Natural killer cell (primary cell): ENCODE measurements around the gene SNX24. TPM values are rescaled to one million over a fixed set of nuclear protein-coding genes. Genes with fewer than 3 reads are reported as not detected.

Source experiments
- ATAC-seq, 3 donors: fragments of 150-1000 bp in 2 of 3; fragments of 200-7000 bp in 1 of 3; cut with Tn5 transposase; 1 replicate in 1 of 3; 2 replicates in 2 of 3; pipeline ENCODE4 v1.10.0; 2021; ENCODE audit warnings: mild to moderate bottlenecking in 2 of 3, moderate library complexity in 2 of 3
- DNase-seq, 2 donors: peaks; one replicate each; pipeline versions ENCODE4 v3.0.0 to v3.0.0-alpha.2; 2013 to 2021; ENCODE audit warnings: mixed read lengths in 1 of 2
- H3K27ac ChIP-seq: one replicate; pipeline ENCODE4 v1.5.1; 2013; ENCODE audit warnings: mild to moderate bottlenecking, low read length
- H3K27me3 ChIP-seq: one replicate; pipeline ENCODE4 v1.6.1; 2013; ENCODE audit warnings: low read length; ENCODE audit not compliant: control insufficient read depth, insufficient read depth
- H3K36me3 ChIP-seq: one replicate; pipeline ENCODE4 v1.6.1; 2013; ENCODE audit warnings: low read length; ENCODE audit not compliant: control insufficient read depth, insufficient read depth
- H3K4me1 ChIP-seq: one replicate; pipeline ENCODE4 v1.6.1; 2013; ENCODE audit warnings: low read length; ENCODE audit not compliant: control insufficient read depth, insufficient read depth
- H3K4me3 ChIP-seq: one replicate; pipeline ENCODE4 v1.5.1; 2013; ENCODE audit warnings: low read length
- H3K9me3 ChIP-seq: one replicate; pipeline ENCODE4 v1.6.1; 2013; ENCODE audit warnings: low read length; ENCODE audit not compliant: control insufficient read depth, insufficient read depth
- H3K27ac Mint-ChIP-seq, 2 donors: one replicate each; pipeline ENCODE4 v1.8.0; 2022; ENCODE audit warnings: mild to moderate bottlenecking in 2 of 2, mixed read lengths in 2 of 2, moderate library complexity in 1 of 2
- H3K27me3 Mint-ChIP-seq, 2 donors: one replicate each; pipeline ENCODE4 v1.8.0; 2022; ENCODE audit warnings: low read depth in 2 of 2, mixed read lengths in 2 of 2
- H3K36me3 Mint-ChIP-seq: one replicate; pipeline ENCODE4 v1.8.0; 2022; ENCODE audit warnings: mixed read lengths
- H3K4me1 Mint-ChIP-seq, 2 donors: one replicate each; pipeline ENCODE4 v1.8.0; 2022; ENCODE audit warnings: mixed read lengths in 2 of 2
- H3K4me3 Mint-ChIP-seq: one replicate; pipeline ENCODE4 v1.8.0; 2022; ENCODE audit warnings: mild to moderate bottlenecking, moderate library complexity, mixed read lengths
- H3K9me3 Mint-ChIP-seq, 2 donors: one replicate each; pipeline ENCODE4 v1.8.0; 2022; ENCODE audit warnings: mixed read lengths in 2 of 2
- WGBS: methylation state at CpG from one replicate; pipeline ENCODE4 v1.1.7; 2013; ENCODE audit warnings: missing lambda C conversion rate; ENCODE audit not compliant: insufficient coverage; 5-methylcytosine and 5-hydroxymethylcytosine counted together
- intact Hi-C: fragments of 100-400 bp; cut with micrococcal nuclease; formaldehyde crosslinking; loops from one replicate; pipeline ENCODE4 v1.14.2; 2022
- total RNA-seq, 4 donors: library from RNA; stranded (reverse); fragments of 120-200 nt in 1 of 4; gene quantifications; one replicate each; pipeline versions ENCODE4 v1.2.3 to v1.2.4, GENCODE V29; 2013 to 2022
- TF ChIP-seq, protein P1 (sequence below): fragments of 200-600 bp; IDR thresholded peaks from one replicate; pipeline ENCODE4 v1.8.0; 2022; ENCODE audit warnings: antibody characterized with exemption

The SNX24 gene
- total RNA-seq, 3 donors from 2014 or later (not counting 1 experiment from before 2014, with no cell fraction given), result 3.6 to 5.2 (median 3.7) TPM

- ATAC-seq (no peak), DNase-seq (no peak)
- WGBS, result 88% methylated on average over 7 of the region's 7 CpGs
- no peaks in the 10 kb centered on the region for H3K36me3 Mint-ChIP-seq
- no peak overlapping the region for H3K4me3 Mint-ChIP-seq
- Histone ChIP-seq H3K27me3 (no peaks in the 10 kb centered on the region), H3K4me3 (no peak overlapping the region), H3K36me3 (no peaks in the 10 kb centered on the region), H3K9me3 (no peaks in the 10 kb centered on the region), H3K4me1 (no peaks in the 10 kb centered on the region), H3K27ac (no peak overlapping the region)
- no peak overlapping the region for H3K27ac Mint-ChIP-seq
- H3K9me3 Mint-ChIP-seq, result no peaks in the 10 kb centered on the region
- no peaks in the 10 kb centered on the region for H3K27me3 Mint-ChIP-seq
- peaks cover 6 to 7% of the 10 kb centered on the region in 2 donors for H3K4me1 Mint-ChIP-seq
- TF ChIP-seq, protein P1, sequence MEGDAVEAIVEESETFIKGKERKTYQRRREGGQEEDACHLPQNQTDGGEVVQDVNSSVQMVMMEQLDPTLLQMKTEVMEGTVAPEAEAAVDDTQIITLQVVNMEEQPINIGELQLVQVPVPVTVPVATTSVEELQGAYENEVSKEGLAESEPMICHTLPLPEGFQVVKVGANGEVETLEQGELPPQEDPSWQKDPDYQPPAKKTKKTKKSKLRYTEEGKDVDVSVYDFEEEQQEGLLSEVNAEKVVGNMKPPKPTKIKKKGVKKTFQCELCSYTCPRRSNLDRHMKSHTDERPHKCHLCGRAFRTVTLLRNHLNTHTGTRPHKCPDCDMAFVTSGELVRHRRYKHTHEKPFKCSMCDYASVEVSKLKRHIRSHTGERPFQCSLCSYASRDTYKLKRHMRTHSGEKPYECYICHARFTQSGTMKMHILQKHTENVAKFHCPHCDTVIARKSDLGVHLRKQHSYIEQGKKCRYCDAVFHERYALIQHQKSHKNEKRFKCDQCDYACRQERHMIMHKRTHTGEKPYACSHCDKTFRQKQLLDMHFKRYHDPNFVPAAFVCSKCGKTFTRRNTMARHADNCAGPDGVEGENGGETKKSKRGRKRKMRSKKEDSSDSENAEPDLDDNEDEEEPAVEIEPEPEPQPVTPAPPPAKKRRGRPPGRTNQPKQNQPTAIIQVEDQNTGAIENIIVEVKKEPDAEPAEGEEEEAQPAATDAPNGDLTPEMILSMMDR, result no peak
- intact Hi-C loops, result no loop called here
These were observed 24.9 kb downstream of the SNX24 start for GRCh38 chr5:122870219-122870856.

DNA sequence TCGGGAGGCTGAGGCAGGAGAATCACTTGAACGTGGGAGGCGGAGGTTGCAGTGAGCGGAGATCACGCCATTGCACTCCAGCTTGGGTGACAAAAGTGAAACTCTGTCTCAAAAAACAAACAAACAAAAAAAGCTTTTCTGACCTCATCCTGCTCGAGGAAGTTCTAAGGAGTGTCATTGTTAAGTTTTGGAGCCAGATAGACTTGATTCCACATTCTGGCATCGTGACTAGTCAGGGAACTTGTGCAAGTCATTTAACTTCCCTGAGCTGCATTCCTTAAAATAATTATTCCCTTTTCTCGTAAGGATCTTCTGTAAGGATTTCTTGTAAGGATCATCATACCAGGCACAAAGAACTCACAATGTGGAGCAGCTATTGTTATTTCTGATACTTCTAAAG is 26.2 kb downstream of the SNX24 start:
- TF ChIP-seq, protein P1, result no peak
- Mint-ChIP-seq H3K4me3 (no peak overlapping the region), H3K36me3 (no peaks in the 10 kb centered on the region), H3K9me3 (no peaks in the 10 kb centered on the region), H3K27ac (no peak overlapping the region), H3K4me1 (peaks cover 6 to 7% of the 10 kb centered on the region in 2 donors), H3K27me3 (no peaks in the 10 kb centered on the region)
- H3K27me3 ChIP-seq, result no peaks in the 10 kb centered on the region
- ATAC-seq (no peak), DNase-seq (no peak)
- intact Hi-C loops, result no loop called here
- no peaks in the 10 kb centered on the region for H3K4me1 ChIP-seq
- H3K27ac ChIP-seq, result no peak overlapping the region
- no peaks in the 10 kb centered on the region for H3K36me3 ChIP-seq
- H3K4me3 ChIP-seq, result no peak overlapping the region
- WGBS, result 91% methylated on average over 7 of the region's 8 CpGs
- H3K9me3 ChIP-seq, result no peaks in the 10 kb centered on the region

- H3K27ac Mint-ChIP-seq, result no peak overlapping the region
- no peaks in the 10 kb centered on the region for H3K27me3 Mint-ChIP-seq
- no peak overlapping the region for H3K4me3 Mint-ChIP-seq
- TF ChIP-seq, protein P1, result no peak
- H3K4me1 ChIP-seq, result no peaks in the 10 kb centered on the region
- DNase-seq (no peak), ATAC-seq (no peak)
- 89% methylated on average over 4 of the region's 4 CpGs for WGBS
- no peaks in the 10 kb centered on the region for H3K36me3 Mint-ChIP-seq
- intact Hi-C loops, result no loop called here
- no peaks in the 10 kb centered on the region for H3K36me3 ChIP-seq
- no peaks in the 10 kb centered on the region for H3K9me3 ChIP-seq
- no peaks in the 10 kb centered on the region for H3K9me3 Mint-ChIP-seq
- H3K4me1 Mint-ChIP-seq, result peaks cover 7 to 21% of the 10 kb centered on the region in 2 donors
- H3K27me3 ChIP-seq, result no peaks in the 10 kb centered on the region
- H3K27ac ChIP-seq, result no peak overlapping the region
- no peak overlapping the region for H3K4me3 ChIP-seq
These were observed 28.9 kb downstream of the SNX24 start for GRCh38 chr5:122874179-122874875.
